ENCODE data around the gene SOS1. TPM values are rescaled to one million over a fixed set of nuclear protein-coding genes. Genes with fewer than 3 reads are reported as not detected.

SOS1 gene
- total and polyA plus RNA-seq, 2 of the 13 experiments (the other 11 are each of a cell fraction or from before 2014, with no cell fraction given): 20.8 to 60.4 TPM

GRCh38 chr2:39124000-39124745 lies 3.3 kb upstream of the SOS1 start (continued):
- TF ChIP-seq SIN3B (IDR thresholded peaks at IDR 0.05; ENCODE audit: low read length) (peak; percentile 65; the same call in 1 of the 2 replicates), ZNF441 (CRISPR knock-in tag; IDR thresholded peaks at IDR 0.05; ENCODE audit: borderline replicate concordance) (peak; percentile 81), ZNF841 (CRISPR knock-in tag; IDR thresholded peaks at IDR 0.05; ENCODE audit: borderline replicate concordance) (no peak), ZNF746 (CRISPR knock-in tag; IDR thresholded peaks at IDR 0.05) (peak; percentile 96), ZNF770 (CRISPR knock-in tag; IDR thresholded peaks at IDR 0.05) (peak; percentile 83), KLF13 (CRISPR knock-in tag; IDR thresholded peaks at IDR 0.05) (no peak), DR1 (CRISPR knock-in tag; IDR thresholded peaks at IDR 0.05) (peak; percentile 76; the same call in 1 of the 2 replicates), SOX5 (CRISPR knock-in tag; IDR thresholded peaks at IDR 0.05; ENCODE audit: borderline replicate concordance) (peak; percentile 74; the same call in 1 of the 2 replicates), ATRX (CRISPR knock-in tag; IDR thresholded peaks at IDR 0.05; ENCODE audit: borderline replicate concordance) (no peak), PAWR (CRISPR knock-in tag; IDR thresholded peaks at IDR 0.05; ENCODE audit: borderline replicate concordance) (0 out of 2 replicates have a peak, but pooled peaks have one; percentile 61), ZHX2 (IDR thresholded peaks at IDR 0.05; ENCODE audit: low read depth) (peak; percentile 94), ZHX2 (CRISPR knock-in tag; IDR thresholded peaks at IDR 0.05; ENCODE audit: borderline replicate concordance) (no peak; the same call in 1 of the 2 replicates), ZNF33B (CRISPR knock-in tag; IDR thresholded peaks at IDR 0.05) (peak; percentile 74), ZNF343 (CRISPR knock-in tag; IDR thresholded peaks at IDR 0.05) (peak; percentile 93), ZNF619 (CRISPR knock-in tag; IDR thresholded peaks at IDR 0.05) (peak; percentile 93; the same call in 1 of the 2 replicates), TCF7 (IDR thresholded peaks at IDR 0.05; ENCODE audit: low read depth) (no peak), NFIC (IDR thresholded peaks at IDR 0.05; ENCODE audit: low read length) (no peak), ZNF749 (CRISPR knock-in tag; IDR thresholded peaks at IDR 0.05; ENCODE audit: borderline replicate concordance) (peak; percentile 89), RORA (CRISPR knock-in tag; IDR thresholded peaks at IDR 0.05) (no peak), DDIT3 (CRISPR knock-in tag; IDR thresholded peaks at IDR 0.05) (0 out of 2 replicates have a peak, but pooled peaks have one; percentile 45), MED13 (CRISPR knock-in tag; IDR thresholded peaks at IDR 0.05) (no peak), ZNF468 (CRISPR knock-in tag; IDR thresholded peaks at IDR 0.05) (0 out of 2 replicates have a peak, but pooled peaks have one; percentile 66), HNRNPUL1 (IDR thresholded peaks at IDR 0.05; ENCODE audit: low read depth, low read length) (peak; percentile 55; the same call in 1 of the 2 replicates)

Data from HepG2 (cell line).